ENCODE results near the gene ASAP2.

Gene ASAP2

DNA sequence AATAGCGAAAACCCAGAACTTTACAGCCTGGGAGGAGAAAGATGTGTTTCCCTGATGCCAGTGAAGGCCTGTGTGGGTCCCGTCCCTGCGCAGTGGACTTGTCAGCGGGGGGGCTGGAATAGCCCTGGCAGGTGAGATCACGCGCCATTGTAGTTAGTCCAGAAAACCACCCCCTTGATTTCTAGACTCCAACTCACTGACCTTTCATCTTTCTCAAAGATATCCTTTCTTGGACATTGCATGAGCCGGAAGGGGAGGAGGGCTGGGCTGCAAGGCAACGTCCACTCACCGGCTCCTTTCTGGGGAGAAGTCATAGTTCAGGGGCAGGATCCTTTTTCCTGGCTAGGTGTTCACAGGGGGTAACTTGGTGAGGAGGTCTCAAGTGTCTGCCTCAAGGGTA is 22.3 kb upstream of the ASAP2 start:
- DNase-seq (ENCODE audit: low spot score) = no peak

DNA sequence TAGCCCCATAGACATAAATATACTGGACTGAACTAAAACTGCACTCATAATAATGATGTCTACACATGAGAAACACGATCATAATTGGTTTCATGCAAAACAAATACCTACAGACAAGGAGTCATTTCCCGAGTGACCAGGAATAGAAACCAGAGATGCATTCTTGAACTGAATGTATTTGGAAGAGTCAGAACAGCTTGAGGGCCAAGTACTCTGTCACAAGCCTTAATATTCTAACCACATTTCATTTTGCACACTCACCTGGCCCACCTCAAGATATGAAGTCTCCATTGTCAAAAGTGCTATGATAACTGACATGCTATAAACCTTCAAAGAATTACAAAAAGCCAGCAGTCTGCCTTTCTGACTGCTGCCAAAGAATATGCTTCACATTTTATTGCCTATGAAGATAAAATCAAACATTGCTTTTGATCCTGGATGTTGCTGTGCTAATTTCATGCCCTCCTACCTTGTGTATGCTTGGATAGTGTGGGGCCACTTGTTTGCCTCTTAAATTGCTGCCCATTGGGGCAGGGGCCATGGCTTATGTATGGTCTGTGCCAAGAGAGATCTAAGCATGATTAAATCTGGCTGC is 18.9 kb upstream of the ASAP2 start:
- DNase-seq (ENCODE audit: low spot score) = no peak

DNA sequence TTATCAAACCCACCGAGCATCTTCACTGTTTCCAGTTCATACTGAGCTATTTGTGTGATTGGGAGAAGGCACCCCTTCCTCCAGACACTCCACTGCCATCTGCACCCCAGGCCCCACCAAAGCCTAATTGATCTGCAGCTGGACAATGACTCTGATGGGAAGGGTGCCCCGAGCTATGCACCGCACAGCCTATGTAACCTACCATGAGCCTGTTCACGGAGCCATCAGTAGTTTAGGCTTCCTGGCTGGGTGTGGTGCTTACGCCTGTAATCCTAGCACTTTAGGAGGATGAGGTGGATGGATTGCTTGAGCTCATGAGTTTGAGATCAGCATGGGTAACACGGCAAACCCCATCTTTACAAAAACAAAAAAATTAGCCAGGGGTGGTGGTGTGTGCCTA is 17.8 kb upstream of the ASAP2 start:
- no peak for DNase-seq (ENCODE audit: low spot score)

DNA sequence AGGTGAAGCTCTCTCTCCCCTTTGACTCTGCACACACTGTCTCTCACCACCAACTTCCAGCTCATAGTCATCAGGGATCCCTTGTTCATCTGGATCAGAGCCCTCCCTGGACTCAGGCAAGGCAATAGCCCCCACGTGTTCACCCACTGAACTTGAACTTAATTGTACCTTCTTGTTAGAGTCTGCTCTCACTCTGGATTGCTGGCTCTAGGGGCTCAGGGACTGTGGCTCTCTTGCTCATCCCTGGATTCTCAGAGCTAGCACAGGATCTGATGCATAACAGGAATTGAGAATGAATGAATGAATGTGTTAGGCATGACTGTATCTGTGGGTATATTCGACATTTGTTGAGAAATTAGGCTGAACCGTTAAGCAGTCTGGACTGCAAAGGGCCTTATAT is 16.7 kb upstream of the ASAP2 start:
- DNase-seq (ENCODE audit: low spot score) = no peak

DNA sequence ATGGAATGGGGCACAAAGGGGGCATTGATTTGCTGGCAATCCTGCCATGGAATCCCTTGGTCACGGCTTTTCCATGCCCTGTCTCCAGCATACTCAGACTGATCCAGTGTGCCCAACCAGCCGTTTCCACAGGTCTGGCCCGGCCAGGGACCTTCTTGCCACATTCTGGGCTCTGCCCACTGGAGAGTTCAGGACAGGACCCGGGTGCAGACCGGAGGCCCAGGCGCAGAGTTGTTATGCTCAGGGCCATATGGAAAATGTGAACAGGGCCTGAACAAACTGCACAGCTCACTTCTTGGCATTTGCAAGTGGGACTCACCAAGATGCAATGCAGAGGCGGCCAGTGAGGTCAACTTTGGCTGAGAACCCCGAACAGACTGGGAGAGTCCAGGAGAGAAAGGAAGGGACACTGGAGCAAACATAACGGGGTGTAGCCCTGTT is 15.6 kb upstream of the ASAP2 start:
- DNase-seq (ENCODE audit: low spot score) = no peak

DNA sequence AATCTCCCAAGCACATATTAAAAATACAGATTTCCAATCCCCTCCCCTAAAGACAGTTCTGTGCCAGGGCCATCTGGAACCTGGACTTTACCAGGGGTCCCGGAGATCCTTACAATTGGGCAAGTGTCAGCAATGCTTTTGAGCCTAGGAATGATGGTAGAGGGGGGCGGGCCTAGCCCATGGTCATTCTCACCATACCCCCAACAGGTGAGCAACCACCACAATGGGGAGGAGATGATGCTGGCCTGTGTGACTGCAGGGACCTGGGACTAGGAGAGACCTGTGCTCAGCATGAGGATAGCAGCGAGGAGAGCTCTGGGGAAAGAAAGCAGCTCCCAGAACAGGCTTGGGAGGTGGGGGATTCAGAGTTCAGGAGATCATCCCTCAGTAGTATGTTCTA is 13.9 kb upstream of the ASAP2 start:
- no peak for DNase-seq (ENCODE audit: low spot score)

DNA sequence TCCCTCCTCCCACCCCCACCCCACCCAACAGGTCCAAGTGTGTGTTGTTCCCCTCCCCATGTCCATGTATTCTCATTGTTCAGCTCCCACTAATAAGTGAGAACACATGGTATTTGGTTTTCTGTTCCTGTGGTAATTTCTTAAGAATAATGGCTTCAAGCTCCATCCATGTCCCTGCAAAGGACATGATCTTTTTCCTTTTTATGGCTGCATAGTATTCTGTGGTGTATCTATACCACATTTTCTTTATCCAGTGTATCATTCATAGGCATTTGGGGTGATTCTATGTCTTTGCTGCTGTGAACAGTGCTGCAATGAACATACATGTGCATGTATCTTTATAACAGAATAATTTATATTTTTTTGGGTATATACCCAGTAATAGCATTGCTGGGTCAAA is 12.3 kb upstream of the ASAP2 start:
- DNase-seq (ENCODE audit: low spot score) = no peak

DNA sequence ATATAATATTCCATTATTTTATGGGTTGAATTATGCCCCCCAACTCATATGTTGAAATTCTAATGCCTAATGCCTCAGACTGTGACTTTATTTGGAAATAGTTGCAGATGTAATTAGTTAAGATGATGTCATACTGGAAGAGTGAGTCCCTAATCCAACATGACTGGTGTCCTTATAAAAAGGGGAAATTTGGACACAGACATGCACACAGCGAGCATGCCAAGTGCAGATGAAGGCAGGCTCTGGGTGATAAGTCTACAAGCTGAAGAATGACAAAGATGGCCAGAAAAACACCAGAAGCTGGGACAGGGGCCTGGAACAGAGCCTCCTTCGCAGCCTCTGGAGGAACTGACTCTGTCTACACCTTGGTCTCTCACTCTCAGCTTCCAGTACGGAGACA is 10.0 kb upstream of the ASAP2 start:
- no peak for DNase-seq (ENCODE audit: low spot score)

DNA sequence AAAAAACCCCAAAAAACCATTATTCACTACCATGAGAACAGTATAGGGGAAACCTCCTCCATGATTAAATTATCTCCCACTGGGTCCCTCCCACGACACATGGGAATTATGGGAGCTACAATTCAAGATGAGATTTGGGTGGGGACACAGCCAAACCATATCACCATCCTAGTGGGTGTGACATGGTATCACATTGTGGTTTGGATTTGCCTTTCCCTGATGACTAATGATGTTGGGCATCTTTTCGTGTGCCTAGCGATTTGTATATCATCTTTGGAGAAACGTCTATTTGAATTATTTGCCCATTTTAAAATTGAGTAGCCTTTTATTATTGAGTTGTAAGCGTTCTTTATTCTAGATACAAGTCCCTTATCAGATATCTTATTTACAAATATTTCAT is 8.7 kb upstream of the ASAP2 start:
- no peak for DNase-seq (ENCODE audit: low spot score)

DNA sequence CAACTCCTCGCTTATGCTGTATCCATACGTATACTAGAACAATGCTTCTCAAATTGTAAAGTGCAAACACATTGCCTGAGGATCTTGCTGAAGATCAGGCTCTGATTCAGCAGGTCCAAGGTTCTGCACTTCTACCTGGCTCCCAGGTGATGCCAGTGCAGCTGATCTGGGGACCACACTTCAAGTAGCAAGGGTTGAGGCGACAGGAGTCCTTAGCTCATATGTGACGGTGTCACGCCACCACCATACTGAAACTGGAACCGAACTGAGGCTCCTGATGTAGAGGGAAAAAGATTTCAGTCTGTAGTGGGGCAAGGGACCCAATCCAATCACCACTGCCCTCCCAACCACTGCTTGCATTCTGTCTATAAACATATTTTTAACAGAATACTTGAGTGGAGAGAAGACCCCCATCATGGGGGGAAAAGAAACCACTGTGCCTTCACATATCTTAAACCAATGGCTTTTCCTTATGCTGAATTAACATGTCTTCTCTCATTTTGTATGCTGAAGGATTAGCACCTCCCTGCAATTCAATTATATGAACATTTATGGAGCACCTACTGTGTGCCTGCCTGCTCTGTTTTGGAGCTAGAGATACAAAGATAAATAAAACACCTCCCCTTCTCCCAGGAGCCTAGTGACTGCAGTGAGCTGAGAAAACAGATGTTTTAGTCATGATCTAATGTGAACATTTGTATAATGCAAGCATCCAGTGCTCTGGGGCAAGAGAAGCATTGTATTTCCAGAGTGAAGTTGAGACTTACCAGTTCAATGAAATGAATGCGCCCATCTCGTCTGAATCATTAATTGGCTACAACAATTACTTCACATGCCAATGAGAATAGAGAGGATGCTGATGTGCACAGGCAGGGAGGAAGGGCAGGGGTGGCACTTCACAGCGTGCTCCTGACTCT is 6.6 kb upstream of the ASAP2 start:
- no peak for DNase-seq (ENCODE audit: low spot score)

DNA sequence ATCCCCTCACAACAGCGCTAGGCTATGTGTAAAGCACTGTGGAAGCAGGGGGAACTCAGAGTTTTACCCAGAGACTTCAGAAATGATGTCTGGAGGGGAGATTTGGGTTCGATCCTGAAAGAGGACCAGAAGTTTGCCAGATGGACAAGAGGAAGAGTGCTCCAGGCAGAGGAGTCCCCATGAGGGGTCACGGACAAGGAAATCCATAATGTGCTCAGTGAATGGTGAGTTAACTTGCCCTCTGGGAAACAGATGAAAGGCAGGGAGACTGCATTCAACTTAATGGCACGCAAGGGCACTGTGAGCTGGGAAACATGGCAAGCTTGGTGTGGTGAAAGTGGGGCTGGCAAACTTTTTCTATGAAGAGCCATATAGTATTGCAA is 6.0 kb upstream of the ASAP2 start:
- DNase-seq (ENCODE audit: low spot score) = no peak

DNA sequence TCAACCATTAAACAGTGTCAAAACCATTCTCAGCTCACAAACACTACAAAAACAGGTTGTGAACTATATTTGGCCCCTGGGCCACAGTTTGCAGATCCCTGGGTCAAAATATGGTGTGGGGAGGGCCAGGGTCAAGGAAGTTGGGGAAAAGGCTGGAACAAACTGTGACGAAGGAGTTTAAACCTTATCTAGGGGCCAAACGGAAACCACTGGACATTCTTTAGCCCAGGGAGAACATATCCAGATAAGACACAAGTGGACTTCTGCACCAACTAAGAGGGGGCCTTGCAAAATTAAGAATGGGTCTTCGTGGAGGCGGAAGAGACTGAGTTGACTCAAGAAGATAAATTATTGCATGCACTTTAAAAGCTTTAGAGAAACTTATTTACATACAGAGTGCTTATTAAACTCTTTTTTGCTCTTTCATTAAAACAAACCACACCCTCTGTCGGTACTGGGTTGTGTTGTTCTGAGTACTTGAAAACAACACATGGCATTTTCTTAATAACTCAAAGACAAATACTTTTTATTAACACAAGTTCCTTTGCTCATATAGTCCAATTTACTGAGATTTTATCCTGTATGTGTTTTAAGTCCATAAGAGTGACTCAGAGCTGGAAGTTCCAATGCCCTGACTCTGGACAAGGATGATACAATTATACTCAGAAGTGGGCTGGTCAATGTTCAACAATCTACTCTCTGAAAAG is 5.3 kb upstream of the ASAP2 start:
- DNase-seq (ENCODE audit: low spot score) = no peak

DNA sequence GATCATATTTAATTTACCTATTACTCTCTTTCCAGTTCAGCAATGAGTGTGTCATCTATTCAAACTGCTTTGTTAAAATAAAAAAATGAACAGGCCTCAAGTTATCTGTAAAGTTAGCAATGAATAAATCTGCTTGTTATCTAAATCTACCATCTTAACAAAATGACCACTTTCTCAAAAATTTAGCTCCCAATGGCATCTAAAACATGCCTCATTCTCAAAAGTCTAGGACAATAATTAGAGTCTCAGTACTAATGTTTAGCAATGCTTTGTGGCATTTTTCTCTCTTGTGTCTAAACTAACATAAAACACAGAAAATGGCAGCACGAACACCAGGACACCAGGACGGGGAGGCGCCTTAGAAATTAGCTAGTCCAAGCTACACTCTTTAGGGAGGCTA is 3.6 kb upstream of the ASAP2 start:
- DNase-seq (ENCODE audit: low spot score) = no peak

DNA sequence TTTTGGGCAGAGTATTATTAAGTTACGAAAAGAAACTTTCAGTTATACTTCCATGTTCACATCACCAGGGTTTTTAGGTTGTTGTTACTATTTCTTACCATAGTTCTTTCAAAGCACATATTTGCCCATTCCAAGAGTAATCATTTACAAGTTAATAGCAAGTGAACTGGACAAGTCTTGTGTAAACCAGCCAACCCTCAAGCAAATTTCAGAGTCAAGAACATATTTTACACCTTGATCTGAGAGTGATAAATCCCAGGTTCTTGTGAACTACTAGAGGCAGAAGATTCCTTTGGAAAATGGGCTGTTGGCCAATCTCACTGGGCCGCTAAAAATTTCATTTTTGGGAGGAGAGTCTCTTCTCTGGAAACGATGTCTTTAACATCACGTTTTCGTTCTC is 2.7 kb upstream of the ASAP2 start:
- no peak for DNase-seq (ENCODE audit: low spot score)

DNA sequence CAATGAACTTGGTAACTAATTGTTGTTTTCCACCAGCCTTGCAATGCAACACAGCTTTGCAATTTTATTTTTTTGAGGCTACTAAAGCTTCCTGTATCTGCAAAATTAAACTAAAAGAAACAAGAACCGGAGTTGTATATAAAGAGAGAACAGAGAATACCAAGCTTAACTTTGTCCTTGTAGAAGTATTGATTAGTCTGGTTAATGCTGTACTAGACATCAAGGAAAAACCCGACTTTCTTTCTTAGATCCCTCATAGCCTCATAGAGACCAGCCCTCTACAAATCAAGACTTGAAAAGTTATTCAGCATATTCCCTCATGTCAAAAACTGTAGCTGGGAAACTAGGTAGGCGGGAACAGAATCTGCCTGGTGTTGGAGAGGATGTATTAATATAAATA is 1.7 kb upstream of the ASAP2 start:
- DNase-seq (ENCODE audit: low spot score) = peak; percentile 40

DNA sequence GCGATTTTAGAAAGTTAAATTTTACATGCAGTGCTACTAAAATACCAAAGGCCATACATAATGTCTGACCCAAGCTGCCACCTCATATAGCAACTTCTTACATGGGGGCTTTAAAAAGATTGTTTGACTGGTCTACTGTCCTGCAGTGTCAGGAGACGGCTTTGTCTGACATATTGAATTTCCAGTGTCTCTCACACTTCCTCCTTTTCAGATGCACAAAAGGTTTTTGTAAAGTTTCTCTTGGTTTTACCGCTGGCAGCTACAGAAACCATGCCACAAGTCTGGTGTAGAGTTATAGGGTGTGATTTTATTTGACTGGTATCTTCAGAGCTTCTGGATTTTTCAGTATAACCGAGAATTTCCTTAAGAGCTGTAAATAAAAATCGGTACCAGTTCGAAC is 1.1 kb upstream of the ASAP2 start:
- no peak for DNase-seq (ENCODE audit: low spot score)

DNA sequence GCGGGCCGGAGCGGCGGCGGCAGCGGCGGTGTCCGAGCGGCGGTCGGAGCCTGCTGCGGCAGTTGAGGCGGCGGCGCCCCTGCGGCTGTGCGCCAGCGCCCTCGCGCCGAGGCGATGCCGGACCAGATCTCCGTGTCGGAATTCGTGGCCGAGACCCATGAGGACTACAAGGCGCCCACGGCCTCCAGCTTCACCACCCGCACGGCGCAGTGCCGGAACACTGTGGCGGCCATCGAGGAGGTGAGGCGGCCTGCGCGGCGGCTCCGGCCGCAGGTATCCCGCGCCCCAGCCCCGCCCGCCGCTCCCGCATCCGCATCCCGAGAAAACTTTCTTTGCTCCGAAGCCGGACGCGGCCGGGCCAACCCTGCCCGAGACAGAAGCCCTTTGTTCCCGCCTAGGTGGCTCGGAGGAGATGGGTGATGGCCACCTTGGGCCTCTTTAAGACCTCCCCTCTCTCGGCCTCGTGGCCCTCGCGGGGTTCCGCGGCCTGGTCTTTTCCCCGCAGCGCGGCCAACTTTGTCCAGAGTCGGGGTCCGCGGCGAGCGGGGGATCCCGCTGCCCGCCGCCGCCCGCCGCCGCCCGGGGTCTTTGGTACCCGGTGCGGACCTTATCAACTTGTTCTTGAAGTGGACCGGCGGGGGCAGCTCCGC is 504 bp downstream of the ASAP2 start:
- DNase-seq (ENCODE audit: low spot score) = peak; percentile 46

DNA sequence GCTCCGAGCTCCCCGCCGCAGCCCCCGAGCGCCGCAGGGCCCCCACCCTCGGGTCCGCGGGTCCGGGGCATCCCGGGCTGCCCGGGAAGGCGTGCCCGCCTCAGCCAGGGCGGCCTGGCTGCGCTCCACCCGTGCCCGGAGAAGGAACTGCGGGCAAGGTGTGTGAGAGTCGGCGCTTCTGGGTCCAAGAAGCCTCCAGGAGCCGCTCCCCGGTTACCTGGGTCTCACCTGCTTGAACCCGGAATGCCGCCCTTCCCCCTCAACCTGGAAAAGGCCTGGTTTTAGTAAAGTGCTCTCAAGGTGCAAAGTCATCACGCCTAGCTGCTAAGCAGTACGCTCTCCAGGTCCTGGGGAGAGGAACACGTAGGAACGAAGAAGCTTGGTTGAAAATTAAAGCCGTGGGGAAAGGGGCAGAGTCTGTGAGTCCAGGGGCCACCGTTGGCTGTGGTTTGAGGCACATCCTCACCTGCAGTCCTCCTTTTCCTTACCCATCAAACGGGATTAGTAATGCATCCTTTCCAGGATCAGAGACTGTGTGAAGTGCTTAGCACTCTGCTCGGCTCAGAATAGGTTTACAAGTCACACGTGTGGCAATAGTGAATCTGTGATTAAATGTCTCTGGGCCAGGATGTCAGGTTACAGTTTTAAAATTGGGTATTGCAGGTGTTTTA is 1.2 kb downstream of the ASAP2 start:
- DNase-seq (ENCODE audit: low spot score) = no peak

DNA sequence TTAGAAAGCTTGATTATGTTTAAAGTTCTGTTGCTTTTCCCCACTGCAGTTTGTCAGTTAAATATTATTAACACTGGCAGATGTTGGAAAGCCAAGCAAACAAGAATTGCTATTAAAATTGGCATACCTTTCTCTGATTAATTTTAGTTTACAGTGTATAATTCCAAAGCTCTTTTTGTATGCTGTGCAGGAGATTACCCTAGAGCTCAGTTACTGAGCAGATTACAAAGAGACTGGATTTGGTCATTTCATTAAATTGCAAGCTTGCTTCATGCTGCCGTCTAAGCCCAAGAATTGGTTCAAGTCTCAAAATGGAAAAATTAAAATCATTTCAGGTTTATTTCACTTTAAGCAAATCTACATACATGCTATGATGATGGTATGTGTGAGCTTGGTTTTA is 2.3 kb downstream of the ASAP2 start:
- no peak for DNase-seq (ENCODE audit: low spot score)

DNA sequence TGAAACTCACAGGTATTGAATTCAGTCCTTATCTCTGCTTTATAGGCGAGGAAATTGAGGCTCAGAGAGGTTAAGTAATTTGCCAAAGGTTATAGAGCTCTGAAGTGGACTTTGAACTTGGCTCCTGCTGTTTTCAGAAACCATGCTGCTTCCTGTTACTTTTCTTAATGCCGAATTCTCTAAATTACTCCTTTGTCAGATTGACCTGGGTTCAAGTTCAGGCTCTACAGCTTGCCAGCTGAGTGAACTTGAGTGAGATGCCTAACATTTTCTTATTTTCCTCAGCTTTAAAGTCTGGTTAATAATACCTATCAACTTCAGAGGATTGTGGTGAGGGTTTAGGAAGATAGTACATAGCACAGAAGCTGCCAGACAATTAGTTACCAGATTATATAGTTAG is 3.4 kb downstream of the ASAP2 start:
- no peak for DNase-seq (ENCODE audit: low spot score)

DNA sequence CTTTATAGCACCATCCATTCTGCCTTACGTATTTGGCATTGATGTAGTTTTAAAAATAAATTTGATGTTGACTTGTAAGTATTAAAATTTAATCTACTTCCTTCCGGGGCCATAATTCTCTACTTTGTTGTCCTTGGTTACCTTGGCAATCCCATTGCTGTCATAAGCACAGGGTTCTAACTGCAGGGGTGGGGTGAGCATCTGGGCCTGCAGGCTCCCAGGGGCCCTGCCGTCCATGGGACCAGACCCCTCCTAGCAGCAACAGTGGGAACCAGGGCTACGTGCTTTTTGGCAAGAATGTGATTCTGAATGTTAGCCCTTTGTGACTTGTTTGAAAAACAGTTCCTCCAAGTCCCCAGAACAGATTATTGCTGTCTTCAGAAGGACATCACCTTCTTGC is 4.9 kb downstream of the ASAP2 start:
- no peak for DNase-seq (ENCODE audit: low spot score)

DNA sequence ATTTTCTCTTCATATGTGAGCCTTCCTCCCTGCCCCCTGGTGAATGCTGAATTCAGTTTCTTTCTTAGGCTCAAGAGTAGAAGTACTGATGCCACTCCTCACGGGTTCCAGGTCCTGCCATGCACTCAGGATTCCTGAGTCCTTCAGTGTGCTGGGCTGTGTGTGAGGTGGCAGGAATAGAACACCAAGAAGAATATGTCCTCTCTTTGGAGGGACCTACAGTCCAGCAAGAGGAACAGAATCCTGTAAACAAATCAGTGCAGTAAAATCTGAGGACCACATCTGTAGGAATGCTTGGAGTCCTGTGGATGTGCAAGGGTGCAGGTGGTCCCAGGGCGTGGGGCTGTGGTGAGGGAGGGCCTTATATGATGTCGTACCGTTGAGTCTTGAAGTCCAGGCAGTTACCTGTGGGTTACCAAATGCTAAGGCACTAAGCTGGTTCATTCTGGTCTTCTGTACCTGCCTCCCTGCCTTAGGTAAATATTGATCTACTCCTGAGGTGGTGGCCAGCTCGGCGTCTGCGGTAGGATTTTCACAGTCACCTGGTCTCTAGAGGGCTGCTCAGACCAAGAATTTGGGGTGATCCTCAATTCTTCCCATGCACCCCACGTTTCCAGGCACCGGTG is 5.5 kb downstream of the ASAP2 start:
- no peak for DNase-seq (ENCODE audit: low spot score)

Data from HuH-7 (cell line).